SK-N-SH (cell line): ENCODE data around the gene HDLBP. TPM values are rescaled to one million over a fixed set of nuclear protein-coding genes. Genes with fewer than 3 reads are reported as not detected.

Source experiments
- CTCF ChIA-PET: fragments of 300-600, 350-600 bp; formaldehyde crosslinking; extraction: SDS; loops from one replicate; lab custom pipeline; 2021; lab: Yijun Ruan, JAX
- POLR2A ChIA-PET: fragments of 350-600 bp; sonication (Branson Sonifier 250); formaldehyde crosslinking; extraction: SDS; loops from one replicate; lab custom pipeline; 2020; ENCODE audit warnings: antibody characterized with exemption, inconsistent platforms; lab: Yijun Ruan, JAX
- DNase-seq: peaks from one replicate; pipeline ENCODE4 v3.0.0; 2012
- H2AFZ ChIP-seq: fragments of 200-600 bp; sonication (generic); 2 replicates; pipeline ENCODE4 v1.8.1; 2016; ENCODE audit warnings: antibody characterized with exemption, mild to moderate bottlenecking, low read depth
- H3F3A ChIP-seq: fragments of 200-600 bp; sonication (generic); replicated peaks from 2 replicates; pipeline ENCODE3; 2016; ENCODE audit warnings: antibody characterized with exemption, mild to moderate bottlenecking; ENCODE audit not compliant: insufficient read depth
- H3K27ac ChIP-seq, 2 experiments: fragments of 200-500 bp in 1 of 2; fragments of 200-600 bp in 1 of 2; sonication (Bioruptor generic) in 1 of 2; sonication (generic), shearing (Covaris generic) in 1 of 2; 2 replicates each; pipeline versions ENCODE4 v1.5.1 to v1.6.1; 2014 to 2016; ENCODE audit warnings: low read depth in 2 of 2, inconsistent platforms in 1 of 2, low read length in 1 of 2, mild to moderate bottlenecking in 1 of 2, mixed read lengths in 1 of 2
- H3K27me3 ChIP-seq: fragments of 200-600 bp; sonication (generic), shearing (Covaris generic); 2 replicates; pipeline ENCODE4 v1.6.1; 2016; ENCODE audit warnings: mixed run types; ENCODE audit not compliant: insufficient read depth
- H3K36me3 ChIP-seq, 2 experiments: fragments of 200-500 bp in 1 of 2; fragments of 200-600 bp in 1 of 2; sonication (Bioruptor generic) in 1 of 2; sonication (generic) in 1 of 2; replicated peaks in 1 of 2; 2 replicates each; pipeline versions ENCODE3 to v1.5.1; 2014 to 2016; ENCODE audit warnings: low read length in 1 of 2, mild to moderate bottlenecking in 1 of 2; ENCODE audit not compliant: insufficient read depth in 2 of 2, control insufficient read depth in 1 of 2
- H3K4me1 ChIP-seq, 2 experiments: fragments of 200-500 bp in 1 of 2; fragments of 200-600 bp in 1 of 2; sonication (Bioruptor generic) in 1 of 2; sonication (generic), shearing (Covaris generic) in 1 of 2; 2 replicates each; pipeline versions ENCODE4 v1.5.1 to v1.6.1; 2014 to 2016; ENCODE audit warnings: low read depth in 1 of 2, low read length in 1 of 2, mixed run types in 1 of 2; ENCODE audit not compliant: insufficient read depth in 2 of 2, control insufficient read depth in 1 of 2
- H3K4me2 ChIP-seq: fragments of 200-600 bp; sonication (generic), shearing (Covaris generic); 2 replicates; pipeline ENCODE4 v1.6.1; 2017; ENCODE audit warnings: mixed run types
- H3K4me3 ChIP-seq, 2 experiments: fragments of 200-500 bp in 1 of 2; fragments of 200-600 bp in 1 of 2; sonication (Bioruptor generic) in 1 of 2; sonication (generic), shearing (Covaris generic) in 1 of 2; 2 replicates each; pipeline versions ENCODE4 v1.5.1 to v1.8.1; 2014 to 2016; ENCODE audit warnings: low read depth in 2 of 2, inconsistent platforms in 1 of 2, low read length in 1 of 2, mild to moderate bottlenecking in 1 of 2, mixed read lengths in 1 of 2, moderate library complexity in 1 of 2
- H3K79me2 ChIP-seq: fragments of 200-600 bp; sonication (generic); 2 replicates; pipeline ENCODE4 v1.8.1; 2017; ENCODE audit warnings: mild to moderate bottlenecking; ENCODE audit not compliant: insufficient read depth
- H3K9ac ChIP-seq: fragments of 200-600 bp; sonication (generic); 2 replicates; pipeline ENCODE4 v1.6.1; 2017; ENCODE audit warnings: mixed run types
- H3K9me2 ChIP-seq: fragments of 200-600 bp; sonication (generic); 2 replicates; pipeline ENCODE4 v1.6.1; 2017; ENCODE audit warnings: mixed run types
- H3K9me3 ChIP-seq: fragments of 200-600 bp; sonication (generic); 2 replicates; pipeline ENCODE4 v1.6.1; 2017; ENCODE audit warnings: mixed run types, mild to moderate bottlenecking, moderate library complexity
- H4K20me1 ChIP-seq: fragments of 200-600 bp; sonication (generic); 2 replicates; pipeline ENCODE4 v1.6.1; 2017; ENCODE audit warnings: mild to moderate bottlenecking, mixed run types; ENCODE audit not compliant: insufficient read depth
- CHD2 ChIP-seq: fragments of 150-350 bp; IDR thresholded peaks from 2 replicates; pipeline ENCODE4 v1.6.1; 2018; ENCODE audit warnings: low read length; ENCODE audit not compliant: partially characterized antibody
- EP300 ChIP-seq, 2 experiments: IDR thresholded peaks; 2 replicates each; pipeline versions ENCODE4 v1.4.0 to v1.6.1; 2012; ENCODE audit warnings: borderline replicate concordance in 1 of 2, low read depth in 1 of 2, low read length in 1 of 2
- EZH2phosphoT487 ChIP-seq: fragments of 200-600 bp; sonication (generic); IDR thresholded peaks from 2 replicates; pipeline ENCODE4 v1.6.1; 2017; ENCODE audit warnings: low read depth, mixed run types, mild to moderate bottlenecking, antibody characterized with exemption, moderate library complexity, borderline replicate concordance
- FOSL2 ChIP-seq: IDR thresholded peaks from 2 replicates; pipeline ENCODE4 v1.4.0; 2012; ENCODE audit warnings: low read depth, mild to moderate bottlenecking, moderate library complexity, borderline replicate concordance
- FOXJ3 ChIP-seq: sonication (generic); formaldehyde crosslinking; IDR thresholded peaks from 2 replicates; pipeline ENCODE4 v1.5.1; 2020; ENCODE audit warnings: mild to moderate bottlenecking, missing genetic modification reagents
- GATA2 ChIP-seq: sonication (generic); formaldehyde crosslinking; IDR thresholded peaks from 2 replicates; pipeline ENCODE4 v1.5.0; 2020; ENCODE audit warnings: mild to moderate bottlenecking, missing genetic modification reagents
- JUND ChIP-seq: IDR thresholded peaks from 2 replicates; pipeline ENCODE4 v1.4.0; 2012
- MXI1 ChIP-seq: IDR thresholded peaks from 2 replicates; pipeline ENCODE4 v1.6.1; 2012; ENCODE audit warnings: mild to moderate bottlenecking, low read depth, low read length, improper control_type of control experiment
- NRF1 ChIP-seq: IDR thresholded peaks from 2 replicates; pipeline ENCODE4 v1.6.1; 2012; ENCODE audit warnings: low read depth, mild to moderate bottlenecking, low read length
- SIN3A ChIP-seq: IDR thresholded peaks from 2 replicates; pipeline ENCODE4 v1.6.1; 2012; ENCODE audit warnings: low read depth, mild to moderate bottlenecking, low read length, moderate library complexity, borderline replicate concordance
- SMC3 ChIP-seq: IDR thresholded peaks from 2 replicates; pipeline ENCODE4 v1.6.1; 2012; ENCODE audit warnings: low read depth, low read length, improper control_type of control experiment
- TCF12 ChIP-seq: IDR thresholded peaks from 2 replicates; pipeline ENCODE4 v1.4.0; 2012
- TEAD4 ChIP-seq: IDR thresholded peaks from 2 replicates; pipeline ENCODE4 v1.4.0; 2012; ENCODE audit warnings: mild to moderate bottlenecking, borderline replicate concordance; ENCODE audit not compliant: insufficient read depth
- WGBS: methylation state at CpG from one replicate; pipeline ENCODE4 v1.1.6; 2017; ENCODE audit warnings: low lambda C conversion rate; 5-methylcytosine and 5-hydroxymethylcytosine counted together
- polyA plus RNA-seq, 3 experiments: library from polyadenylated mRNA; depleted of rRNA; stranded (reverse); fragments of >200 nt; gene quantifications; 2 replicates each; pipeline ENCODE4 v1.2.3, GENCODE V29; 2012
- TF ChIP-seq, protein P1 (sequence below): IDR thresholded peaks from 2 replicates; pipeline ENCODE4 v1.6.1; 2012; ENCODE audit warnings: mild to moderate bottlenecking, low read depth, low read length, moderate library complexity
- TF ChIP-seq, protein P2 (sequence below): IDR thresholded peaks from 2 replicates; pipeline ENCODE4 v1.4.0; 2012; ENCODE audit warnings: low read depth, borderline replicate concordance
- TF ChIP-seq, protein P3 (sequence below): IDR thresholded peaks from 2 replicates; pipeline ENCODE4 v1.4.0; 2012; ENCODE audit warnings: low read depth, borderline replicate concordance
- TF ChIP-seq, protein P4 (sequence below): IDR thresholded peaks from 2 replicates; pipeline ENCODE4; 2012
- TF ChIP-seq, protein P5 (sequence below): fragments of 150-350 bp; IDR thresholded peaks from 2 replicates; pipeline ENCODE4 v1.6.1; 2017; ENCODE audit warnings: antibody characterized with exemption, low read length, low read depth, borderline replicate concordance

The HDLBP gene
- polyA plus RNA-seq, 1 of the 3 experiments (the other 2 are of a cell fraction) = 263 TPM

DNA sequence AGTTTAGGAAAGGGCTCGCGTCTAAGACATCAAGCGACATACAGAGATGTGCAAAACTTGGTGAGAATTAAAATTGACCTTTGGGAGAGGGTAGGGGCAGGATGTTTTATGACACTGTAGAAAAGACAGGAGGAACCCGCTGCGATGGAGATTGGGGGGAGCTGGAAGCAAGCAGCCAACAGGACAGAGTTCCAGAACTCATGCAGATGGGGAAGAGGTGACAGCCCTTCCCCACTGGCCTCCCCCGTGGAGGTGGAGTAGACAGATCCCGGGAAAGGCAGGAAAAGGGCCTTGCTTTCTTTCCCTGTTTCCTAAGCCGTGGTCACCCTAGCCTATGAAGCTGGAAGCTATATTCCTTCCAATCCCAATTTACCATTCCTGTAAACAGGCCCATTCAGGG, 87.9 kb downstream of the HDLBP start:
- Histone ChIP-seq H3K9me3 (no peaks in the 10 kb centered on the region), H3K27ac (no peak overlapping the region), H3K9me2 (no peaks in the 10 kb centered on the region), H3F3A (peaks cover 22% of the 10 kb centered on the region), H3K4me2 (no peak overlapping the region), H3K36me3 (peaks cover 23 to 57% of the 10 kb centered on the region in 2 experiments), H4K20me1 (peaks cover 44% of the 10 kb centered on the region), H3K27me3 (no peaks in the 10 kb centered on the region), H3K9ac (no peak overlapping the region), H3K79me2 (peaks cover 7% of the 10 kb centered on the region), H2AFZ (no peak overlapping the region), H3K4me1 (peaks cover 9 to 26% of the 10 kb centered on the region in 2 experiments; a peak in 1 of 4 replicates), H3K4me3 (no peak overlapping the region)
- TF ChIP-seq SIN3A (no peak), MXI1 (no peak), JUND (no peak), FOXJ3 (no peak), FOSL2 (no peak), CHD2 (no peak), TEAD4 (no peak), EP300 (IDR thresholded peaks at IDR 0.05; ENCODE audit: borderline replicate concordance in 1 of 2, low read depth in 1 of 2, low read length in 1 of 2) (no peak), GATA2 (no peak), TCF12 (no peak), NRF1 (no peak), SMC3 (no peak), EZH2phosphoT487 (no peak)
- TF ChIP-seq, protein P1, sequence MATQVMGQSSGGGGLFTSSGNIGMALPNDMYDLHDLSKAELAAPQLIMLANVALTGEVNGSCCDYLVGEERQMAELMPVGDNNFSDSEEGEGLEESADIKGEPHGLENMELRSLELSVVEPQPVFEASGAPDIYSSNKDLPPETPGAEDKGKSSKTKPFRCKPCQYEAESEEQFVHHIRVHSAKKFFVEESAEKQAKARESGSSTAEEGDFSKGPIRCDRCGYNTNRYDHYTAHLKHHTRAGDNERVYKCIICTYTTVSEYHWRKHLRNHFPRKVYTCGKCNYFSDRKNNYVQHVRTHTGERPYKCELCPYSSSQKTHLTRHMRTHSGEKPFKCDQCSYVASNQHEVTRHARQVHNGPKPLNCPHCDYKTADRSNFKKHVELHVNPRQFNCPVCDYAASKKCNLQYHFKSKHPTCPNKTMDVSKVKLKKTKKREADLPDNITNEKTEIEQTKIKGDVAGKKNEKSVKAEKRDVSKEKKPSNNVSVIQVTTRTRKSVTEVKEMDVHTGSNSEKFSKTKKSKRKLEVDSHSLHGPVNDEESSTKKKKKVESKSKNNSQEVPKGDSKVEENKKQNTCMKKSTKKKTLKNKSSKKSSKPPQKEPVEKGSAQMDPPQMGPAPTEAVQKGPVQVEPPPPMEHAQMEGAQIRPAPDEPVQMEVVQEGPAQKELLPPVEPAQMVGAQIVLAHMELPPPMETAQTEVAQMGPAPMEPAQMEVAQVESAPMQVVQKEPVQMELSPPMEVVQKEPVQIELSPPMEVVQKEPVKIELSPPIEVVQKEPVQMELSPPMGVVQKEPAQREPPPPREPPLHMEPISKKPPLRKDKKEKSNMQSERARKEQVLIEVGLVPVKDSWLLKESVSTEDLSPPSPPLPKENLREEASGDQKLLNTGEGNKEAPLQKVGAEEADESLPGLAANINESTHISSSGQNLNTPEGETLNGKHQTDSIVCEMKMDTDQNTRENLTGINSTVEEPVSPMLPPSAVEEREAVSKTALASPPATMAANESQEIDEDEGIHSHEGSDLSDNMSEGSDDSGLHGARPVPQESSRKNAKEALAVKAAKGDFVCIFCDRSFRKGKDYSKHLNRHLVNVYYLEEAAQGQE = no peak
- TF ChIP-seq, protein P2, sequence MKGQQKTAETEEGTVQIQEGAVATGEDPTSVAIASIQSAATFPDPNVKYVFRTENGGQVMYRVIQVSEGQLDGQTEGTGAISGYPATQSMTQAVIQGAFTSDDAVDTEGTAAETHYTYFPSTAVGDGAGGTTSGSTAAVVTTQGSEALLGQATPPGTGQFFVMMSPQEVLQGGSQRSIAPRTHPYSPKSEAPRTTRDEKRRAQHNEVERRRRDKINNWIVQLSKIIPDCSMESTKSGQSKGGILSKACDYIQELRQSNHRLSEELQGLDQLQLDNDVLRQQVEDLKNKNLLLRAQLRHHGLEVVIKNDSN = no peak
- TF ChIP-seq, protein P3, sequence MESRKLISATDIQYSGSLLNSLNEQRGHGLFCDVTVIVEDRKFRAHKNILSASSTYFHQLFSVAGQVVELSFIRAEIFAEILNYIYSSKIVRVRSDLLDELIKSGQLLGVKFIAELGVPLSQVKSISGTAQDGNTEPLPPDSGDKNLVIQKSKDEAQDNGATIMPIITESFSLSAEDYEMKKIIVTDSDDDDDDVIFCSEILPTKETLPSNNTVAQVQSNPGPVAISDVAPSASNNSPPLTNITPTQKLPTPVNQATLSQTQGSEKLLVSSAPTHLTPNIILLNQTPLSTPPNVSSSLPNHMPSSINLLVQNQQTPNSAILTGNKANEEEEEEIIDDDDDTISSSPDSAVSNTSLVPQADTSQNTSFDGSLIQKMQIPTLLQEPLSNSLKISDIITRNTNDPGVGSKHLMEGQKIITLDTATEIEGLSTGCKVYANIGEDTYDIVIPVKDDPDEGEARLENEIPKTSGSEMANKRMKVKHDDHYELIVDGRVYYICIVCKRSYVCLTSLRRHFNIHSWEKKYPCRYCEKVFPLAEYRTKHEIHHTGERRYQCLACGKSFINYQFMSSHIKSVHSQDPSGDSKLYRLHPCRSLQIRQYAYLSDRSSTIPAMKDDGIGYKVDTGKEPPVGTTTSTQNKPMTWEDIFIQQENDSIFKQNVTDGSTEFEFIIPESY = no peak
- TF ChIP-seq, protein P4, sequence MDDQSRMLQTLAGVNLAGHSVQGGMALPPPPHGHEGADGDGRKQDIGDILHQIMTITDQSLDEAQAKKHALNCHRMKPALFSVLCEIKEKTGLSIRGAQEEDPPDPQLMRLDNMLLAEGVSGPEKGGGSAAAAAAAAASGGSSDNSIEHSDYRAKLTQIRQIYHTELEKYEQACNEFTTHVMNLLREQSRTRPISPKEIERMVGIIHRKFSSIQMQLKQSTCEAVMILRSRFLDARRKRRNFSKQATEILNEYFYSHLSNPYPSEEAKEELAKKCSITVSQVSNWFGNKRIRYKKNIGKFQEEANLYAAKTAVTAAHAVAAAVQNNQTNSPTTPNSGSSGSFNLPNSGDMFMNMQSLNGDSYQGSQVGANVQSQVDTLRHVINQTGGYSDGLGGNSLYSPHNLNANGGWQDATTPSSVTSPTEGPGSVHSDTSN = no peak
- TF ChIP-seq, protein P5, sequence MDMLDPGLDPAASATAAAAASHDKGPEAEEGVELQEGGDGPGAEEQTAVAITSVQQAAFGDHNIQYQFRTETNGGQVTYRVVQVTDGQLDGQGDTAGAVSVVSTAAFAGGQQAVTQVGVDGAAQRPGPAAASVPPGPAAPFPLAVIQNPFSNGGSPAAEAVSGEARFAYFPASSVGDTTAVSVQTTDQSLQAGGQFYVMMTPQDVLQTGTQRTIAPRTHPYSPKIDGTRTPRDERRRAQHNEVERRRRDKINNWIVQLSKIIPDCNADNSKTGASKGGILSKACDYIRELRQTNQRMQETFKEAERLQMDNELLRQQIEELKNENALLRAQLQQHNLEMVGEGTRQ = no peak
- ChIA-PET CTCF (interaction anchor here (1.3 kb wide), 1 partner anchor 87 kb away, joined by 3 read pairs; no protein-coding TSS in a partner anchor), POLR2A (no interaction called here)
- DNase-seq = no peak
- WGBS = 86% methylated on average over 8 of the region's 8 CpGs
